ENCODE data around the gene CLIP4. TPM values are rescaled to one million over a fixed set of nuclear protein-coding genes. Genes with fewer than 3 reads are reported as not detected.

Gene CLIP4
- total and polyA plus RNA-seq, 10 of the 15 experiments (the other 5 are each of a cell fraction or from before 2014, with no cell fraction given): 5.5 to 34.9 (median 16.8) TPM

DNA sequence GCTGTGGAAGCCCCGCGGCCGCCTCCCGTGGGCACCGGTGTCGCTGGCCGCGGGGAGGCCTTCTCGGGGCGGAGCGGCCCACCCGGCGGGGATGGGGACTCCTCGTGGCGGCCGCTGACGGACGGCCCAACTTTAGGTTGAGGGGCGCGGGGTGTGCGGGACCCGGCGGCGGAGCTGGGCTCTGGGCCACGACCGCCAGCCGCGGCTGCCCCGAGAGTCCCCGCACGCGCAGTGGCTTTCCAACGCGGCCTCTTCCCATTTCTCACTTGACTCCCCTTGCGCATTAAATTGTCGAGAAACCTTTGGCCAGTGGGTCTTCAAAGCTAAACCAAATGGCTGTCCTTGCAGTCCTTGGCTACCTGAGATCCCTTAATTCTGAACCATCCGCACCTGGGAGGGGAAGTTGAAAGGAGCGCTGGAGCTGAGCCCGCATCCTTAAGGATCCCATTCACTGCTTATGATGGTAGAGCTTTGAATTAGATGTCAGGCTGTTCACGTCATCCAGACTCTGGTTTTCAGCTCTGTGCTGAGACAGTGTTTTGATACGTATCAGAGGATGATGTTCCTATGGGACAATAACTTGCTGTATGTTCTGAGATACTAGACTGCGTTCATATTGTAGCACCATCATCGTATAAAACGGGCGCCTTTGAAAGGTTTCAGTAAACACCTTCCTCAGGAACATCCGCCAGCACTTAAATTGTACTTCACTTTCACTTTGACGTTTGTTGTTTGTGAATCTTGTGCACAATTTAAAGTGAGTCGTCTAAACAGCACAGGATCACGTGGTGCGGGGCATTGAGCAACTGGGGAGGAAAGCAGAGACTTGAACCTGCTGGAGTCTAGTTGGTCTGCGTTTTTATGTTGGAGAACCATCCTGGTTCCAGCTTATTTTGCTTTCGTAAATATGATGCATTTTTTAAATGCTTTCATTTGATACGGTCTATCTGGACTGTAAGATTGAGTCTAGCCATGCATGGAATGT, 874 bp downstream of the CLIP4 start (continued):
- TF ChIP-seq ZNF207 (IDR thresholded peaks at IDR 0.05; ENCODE audit: borderline replicate concordance): no peak
- peak; percentile 53 for TF ChIP-seq FOXK2 (IDR thresholded peaks at IDR 0.05)
- TF ChIP-seq, protein P1, sequence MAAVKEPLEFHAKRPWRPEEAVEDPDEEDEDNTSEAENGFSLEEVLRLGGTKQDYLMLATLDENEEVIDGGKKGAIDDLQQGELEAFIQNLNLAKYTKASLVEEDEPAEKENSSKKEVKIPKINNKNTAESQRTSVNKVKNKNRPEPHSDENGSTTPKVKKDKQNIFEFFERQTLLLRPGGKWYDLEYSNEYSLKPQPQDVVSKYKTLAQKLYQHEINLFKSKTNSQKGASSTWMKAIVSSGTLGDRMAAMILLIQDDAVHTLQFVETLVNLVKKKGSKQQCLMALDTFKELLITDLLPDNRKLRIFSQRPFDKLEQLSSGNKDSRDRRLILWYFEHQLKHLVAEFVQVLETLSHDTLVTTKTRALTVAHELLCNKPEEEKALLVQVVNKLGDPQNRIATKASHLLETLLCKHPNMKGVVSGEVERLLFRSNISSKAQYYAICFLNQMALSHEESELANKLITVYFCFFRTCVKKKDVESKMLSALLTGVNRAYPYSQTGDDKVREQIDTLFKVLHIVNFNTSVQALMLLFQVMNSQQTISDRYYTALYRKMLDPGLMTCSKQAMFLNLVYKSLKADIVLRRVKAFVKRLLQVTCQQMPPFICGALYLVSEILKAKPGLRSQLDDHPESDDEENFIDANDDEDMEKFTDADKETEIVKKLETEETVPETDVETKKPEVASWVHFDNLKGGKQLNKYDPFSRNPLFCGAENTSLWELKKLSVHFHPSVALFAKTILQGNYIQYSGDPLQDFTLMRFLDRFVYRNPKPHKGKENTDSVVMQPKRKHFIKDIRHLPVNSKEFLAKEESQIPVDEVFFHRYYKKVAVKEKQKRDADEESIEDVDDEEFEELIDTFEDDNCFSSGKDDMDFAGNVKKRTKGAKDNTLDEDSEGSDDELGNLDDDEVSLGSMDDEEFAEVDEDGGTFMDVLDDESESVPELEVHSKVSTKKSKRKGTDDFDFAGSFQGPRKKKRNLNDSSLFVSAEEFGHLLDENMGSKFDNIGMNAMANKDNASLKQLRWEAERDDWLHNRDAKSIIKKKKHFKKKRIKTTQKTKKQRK (IDR thresholded peaks at IDR 0.05; ENCODE audit: low read depth, low read length): no peak
- peak; percentile 40; the same call in 1 of the 2 replicates for TF ChIP-seq JUNB (IDR thresholded peaks at IDR 0.05)
- no peak for TF ChIP-seq STAT1 (conservative IDR thresholded peaks at IDR 0.05)
- no peak for TF ChIP-seq CHD4 (IDR thresholded peaks at IDR 0.05)
- TF ChIP-seq BHLHE40 (IDR thresholded peaks at IDR 0.05; ENCODE audit: borderline replicate concordance in 1 of 2, low read depth in 2 of 2, low read length in 1 of 2): peak; percentile 30 to 32; a peak in 2 of 4 replicates
- TF ChIP-seq, protein P2, sequence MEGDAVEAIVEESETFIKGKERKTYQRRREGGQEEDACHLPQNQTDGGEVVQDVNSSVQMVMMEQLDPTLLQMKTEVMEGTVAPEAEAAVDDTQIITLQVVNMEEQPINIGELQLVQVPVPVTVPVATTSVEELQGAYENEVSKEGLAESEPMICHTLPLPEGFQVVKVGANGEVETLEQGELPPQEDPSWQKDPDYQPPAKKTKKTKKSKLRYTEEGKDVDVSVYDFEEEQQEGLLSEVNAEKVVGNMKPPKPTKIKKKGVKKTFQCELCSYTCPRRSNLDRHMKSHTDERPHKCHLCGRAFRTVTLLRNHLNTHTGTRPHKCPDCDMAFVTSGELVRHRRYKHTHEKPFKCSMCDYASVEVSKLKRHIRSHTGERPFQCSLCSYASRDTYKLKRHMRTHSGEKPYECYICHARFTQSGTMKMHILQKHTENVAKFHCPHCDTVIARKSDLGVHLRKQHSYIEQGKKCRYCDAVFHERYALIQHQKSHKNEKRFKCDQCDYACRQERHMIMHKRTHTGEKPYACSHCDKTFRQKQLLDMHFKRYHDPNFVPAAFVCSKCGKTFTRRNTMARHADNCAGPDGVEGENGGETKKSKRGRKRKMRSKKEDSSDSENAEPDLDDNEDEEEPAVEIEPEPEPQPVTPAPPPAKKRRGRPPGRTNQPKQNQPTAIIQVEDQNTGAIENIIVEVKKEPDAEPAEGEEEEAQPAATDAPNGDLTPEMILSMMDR (IDR thresholded peaks at IDR 0.05 in 2 of 3, conservative IDR thresholded peaks at IDR 0.05 in 1 of 3; ENCODE audit: control insufficient read depth in 2 of 3, extremely low read depth in 1 of 3, insufficient read depth in 1 of 3, low read depth in 3 of 3, low read length in 3 of 3): no peak

Data from GM12878 (cell line).